Stimulated activated naive CD8-positive, alpha-beta T cell treated with anti-CD3 and anti-CD28 coated beads, Interleukin-15, amount 100 ng/mL, for 72 hours (primary cell): Measurements from ENCODE around the gene GCLC.

ENCODE experiments used
- ATAC-seq: fragments of 150-1000 bp; cut with Tn5 transposase; 2 replicates; pipeline ENCODE4 v1.10.0; 2021; ENCODE audit warnings: mild to moderate bottlenecking, moderate library complexity
- DNase-seq, 2 donors: peaks; one replicate each; pipeline ENCODE4 v3.0.0; 2021 to 2022
- H3K27ac Mint-ChIP-seq, 2 donors: one replicate each; pipeline ENCODE4 v1.8.0; 2022; ENCODE audit warnings: mild to moderate bottlenecking in 2 of 2, mixed read lengths in 2 of 2, moderate library complexity in 2 of 2
- H3K27me3 Mint-ChIP-seq: one replicate; pipeline ENCODE4 v1.8.0; 2022; ENCODE audit warnings: mixed read lengths
- H3K4me1 Mint-ChIP-seq: one replicate; pipeline ENCODE4 v1.8.0; 2022; ENCODE audit warnings: mild to moderate bottlenecking, mixed read lengths
- H3K4me3 Mint-ChIP-seq, 2 donors: one replicate each; pipeline ENCODE4 v1.8.0; 2022; ENCODE audit warnings: mild to moderate bottlenecking in 2 of 2, mixed read lengths in 2 of 2, moderate library complexity in 1 of 2
- H3K9me3 Mint-ChIP-seq, 2 donors: one replicate each; pipeline ENCODE4 v1.8.0; 2022; ENCODE audit warnings: mixed read lengths in 2 of 2

GCLC gene

GRCh38 chr6:53466257-53466656 lies 78.6 kb downstream of the GCLC start:
- H3K9me3 Mint-ChIP-seq = no peaks in the 10 kb centered on the region
- no peaks in the 10 kb centered on the region for H3K27me3 Mint-ChIP-seq
- no peak overlapping the region for H3K4me3 Mint-ChIP-seq
- H3K27ac Mint-ChIP-seq = no peak overlapping the region
- ATAC-seq = no peak
- H3K4me1 Mint-ChIP-seq = peaks cover 3% of the 10 kb centered on the region
- no peak for DNase-seq

- H3K4me3 Mint-ChIP-seq = no peak overlapping the region
- peaks cover 7% of the 10 kb centered on the region for H3K4me1 Mint-ChIP-seq
- DNase-seq = no peak
- H3K27me3 Mint-ChIP-seq = no peaks in the 10 kb centered on the region
- H3K27ac Mint-ChIP-seq = no peak overlapping the region
- no peaks in the 10 kb centered on the region for H3K9me3 Mint-ChIP-seq
- ATAC-seq = no peak
These were observed 79.2 kb downstream of the GCLC start for GRCh38 chr6:53465732-53466131.

- Mint-ChIP-seq H3K4me3 (no peak overlapping the region), H3K27ac (peak overlapping the region in 1 of 2 donors; percentile 1), H3K27me3 (no peaks in the 10 kb centered on the region), H3K9me3 (no peaks in the 10 kb centered on the region), H3K4me1 (peaks cover 7% of the 10 kb centered on the region)
- DNase-seq (no peak), ATAC-seq (no peak)
These were observed 79.9 kb downstream of the GCLC start for GRCh38 chr6:53464927-53465460.

GRCh38 chr6:53464483-53464882 lies 80.4 kb downstream of the GCLC start:
- H3K27me3 Mint-ChIP-seq = no peaks in the 10 kb centered on the region
- no peaks in the 10 kb centered on the region for H3K9me3 Mint-ChIP-seq
- DNase-seq (no peak), ATAC-seq (no peak)
- peak overlapping the region in 1 of 2 donors; percentile 1 for H3K27ac Mint-ChIP-seq
- H3K4me3 Mint-ChIP-seq = no peak overlapping the region
- peaks cover 7% of the 10 kb centered on the region for H3K4me1 Mint-ChIP-seq

- Mint-ChIP-seq H3K27ac (no peak overlapping the region), H3K4me1 (peaks cover 7% of the 10 kb centered on the region), H3K9me3 (no peaks in the 10 kb centered on the region), H3K4me3 (no peak overlapping the region), H3K27me3 (no peaks in the 10 kb centered on the region)
- DNase-seq = no peak
- ATAC-seq = no peak
These were observed 83.2 kb downstream of the GCLC start for GRCh38 chr6:53461696-53462095.

GRCh38 chr6:53461041-53461656 lies 83.8 kb downstream of the GCLC start:
- peaks cover 0 to under 1% of the 10 kb centered on the region in 2 donors for H3K9me3 Mint-ChIP-seq
- DNase-seq (no peak), ATAC-seq (peak; percentile 87)
- H3K27me3 Mint-ChIP-seq = no peaks in the 10 kb centered on the region
- H3K4me1 Mint-ChIP-seq = peaks cover 7% of the 10 kb centered on the region
- H3K27ac Mint-ChIP-seq = peak overlapping the region in 1 of 2 donors; percentile 3
- no peak overlapping the region for H3K4me3 Mint-ChIP-seq

GRCh38 chr6:53458105-53458866 lies 86.6 kb downstream of the GCLC start:
- ATAC-seq (no peak), DNase-seq (no peak)
- Mint-ChIP-seq H3K27me3 (no peaks in the 10 kb centered on the region), H3K9me3 (peaks cover 6 to 11% of the 10 kb centered on the region in 2 donors), H3K4me1 (peaks cover 7% of the 10 kb centered on the region), H3K27ac (no peak overlapping the region), H3K4me3 (no peak overlapping the region)

GRCh38 chr6:53456809-53457208 lies 88.1 kb downstream of the GCLC start:
- Mint-ChIP-seq H3K4me1 (peaks cover 7% of the 10 kb centered on the region), H3K27ac (no peak overlapping the region), H3K4me3 (no peak overlapping the region)

GRCh38 chr6:53455678-53456077 lies 89.2 kb downstream of the GCLC start:
- no peaks in the 10 kb centered on the region for H3K27me3 Mint-ChIP-seq
- no peak overlapping the region for H3K4me3 Mint-ChIP-seq
- H3K9me3 Mint-ChIP-seq = peaks cover 6 to 11% of the 10 kb centered on the region in 2 donors
- ATAC-seq (no peak), DNase-seq (no peak)
- H3K27ac Mint-ChIP-seq = no peak overlapping the region
- no peaks in the 10 kb centered on the region for H3K4me1 Mint-ChIP-seq

More at GRCh38 chr6:53456809-53457208, 88.1 kb downstream of the GCLC start:
- H3K9me3 Mint-ChIP-seq = peaks cover 6 to 11% of the 10 kb centered on the region in 2 donors
- H3K27me3 Mint-ChIP-seq = no peaks in the 10 kb centered on the region
- DNase-seq = no peak
- no peak for ATAC-seq

GRCh38 chr6:53451165-53451564 lies 93.7 kb downstream of the GCLC start:
- Mint-ChIP-seq H3K4me3 (no peak overlapping the region), H3K27me3 (no peaks in the 10 kb centered on the region), H3K27ac (no peak overlapping the region), H3K9me3 (peaks cover 15 to 18% of the 10 kb centered on the region in 2 donors), H3K4me1 (no peaks in the 10 kb centered on the region)
- ATAC-seq = no peak
- DNase-seq = no peak

- H3K4me1 Mint-ChIP-seq = no peaks in the 10 kb centered on the region
- no peak overlapping the region for H3K4me3 Mint-ChIP-seq
- peaks cover 8 to 9% of the 10 kb centered on the region in 2 donors for H3K9me3 Mint-ChIP-seq
These were observed 97.0 kb downstream of the GCLC start for GRCh38 chr6:53447865-53448264.

More at GRCh38 chr6:53447865-53448264, 97.0 kb downstream of the GCLC start:
- no peak overlapping the region for H3K27ac Mint-ChIP-seq
- no peaks in the 10 kb centered on the region for H3K27me3 Mint-ChIP-seq
- DNase-seq = no peak
- no peak for ATAC-seq
